HG03097 (cell line): Measurements from ENCODE around the gene JARID2.
"Not testable (repeated sequence)": the region's sequence is repeated elsewhere in the genome, so short reads cannot be mapped to it uniquely, and the experiment has no call there.

Source experiments
- ATAC-seq: cut with Tn5 transposase; IDR thresholded peaks from one replicate; pipeline ENCODE4 v1.9.1; 2021; ENCODE audit not compliant: unreplicated experiment, low FRiP score

Gene JARID2

GRCh38 chr6:15522856-15523529 is 277.1 kb downstream of the JARID2 start:
- no peak for ATAC-seq

GRCh38 chr6:15523679-15524630 is 278.1 kb downstream of the JARID2 start:
- ATAC-seq, result no peak

GRCh38 chr6:15524861-15525401 is 279.1 kb downstream of the JARID2 start:
- no peak for ATAC-seq

- ATAC-seq, result no peak
These were observed 280.4 kb downstream of the JARID2 start for GRCh38 chr6:15526212-15526701.

GRCh38 chr6:15527838-15528617 is 282.2 kb downstream of the JARID2 start:
- ATAC-seq, result no peak

- ATAC-seq, result no peak
These were observed 283.0 kb downstream of the JARID2 start for GRCh38 chr6:15528870-15529269.

- no peak for ATAC-seq
These were observed 284.5 kb downstream of the JARID2 start for GRCh38 chr6:15530411-15530810.

GRCh38 chr6:15531973-15532372 is 286.1 kb downstream of the JARID2 start:
- ATAC-seq, result no peak

- no peak for ATAC-seq
These were observed 287.6 kb downstream of the JARID2 start for GRCh38 chr6:15533379-15534026.

- ATAC-seq, result no peak
These were observed 289.1 kb downstream of the JARID2 start for GRCh38 chr6:15534974-15535373.

- ATAC-seq, result no peak
These were observed 289.8 kb downstream of the JARID2 start for GRCh38 chr6:15535495-15536197.

- no peak for ATAC-seq
These were observed 290.5 kb downstream of the JARID2 start for GRCh38 chr6:15536198-15536955.

- no peak for ATAC-seq
These were observed 292.2 kb downstream of the JARID2 start for GRCh38 chr6:15538106-15538505.

GRCh38 chr6:15538766-15539495 is 293.1 kb downstream of the JARID2 start:
- ATAC-seq, result no peak

GRCh38 chr6:15539722-15540270 is 293.9 kb downstream of the JARID2 start:
- ATAC-seq, result no peak

GRCh38 chr6:15543332-15543917 is 297.6 kb downstream of the JARID2 start:
- ATAC-seq, result not testable (repeated sequence)

GRCh38 chr6:15544321-15544900 is 298.5 kb downstream of the JARID2 start:
- ATAC-seq, result no peak
